Globus pallidus (tissue), 1 donor: Measurements from ENCODE around the gene RNLS.

Experiments used
- DNase-seq: peaks from one replicate; pipeline ENCODE4 v3.0.0-alpha.2; 2015; ENCODE audit warnings: low spot score

RNLS gene

DNA sequence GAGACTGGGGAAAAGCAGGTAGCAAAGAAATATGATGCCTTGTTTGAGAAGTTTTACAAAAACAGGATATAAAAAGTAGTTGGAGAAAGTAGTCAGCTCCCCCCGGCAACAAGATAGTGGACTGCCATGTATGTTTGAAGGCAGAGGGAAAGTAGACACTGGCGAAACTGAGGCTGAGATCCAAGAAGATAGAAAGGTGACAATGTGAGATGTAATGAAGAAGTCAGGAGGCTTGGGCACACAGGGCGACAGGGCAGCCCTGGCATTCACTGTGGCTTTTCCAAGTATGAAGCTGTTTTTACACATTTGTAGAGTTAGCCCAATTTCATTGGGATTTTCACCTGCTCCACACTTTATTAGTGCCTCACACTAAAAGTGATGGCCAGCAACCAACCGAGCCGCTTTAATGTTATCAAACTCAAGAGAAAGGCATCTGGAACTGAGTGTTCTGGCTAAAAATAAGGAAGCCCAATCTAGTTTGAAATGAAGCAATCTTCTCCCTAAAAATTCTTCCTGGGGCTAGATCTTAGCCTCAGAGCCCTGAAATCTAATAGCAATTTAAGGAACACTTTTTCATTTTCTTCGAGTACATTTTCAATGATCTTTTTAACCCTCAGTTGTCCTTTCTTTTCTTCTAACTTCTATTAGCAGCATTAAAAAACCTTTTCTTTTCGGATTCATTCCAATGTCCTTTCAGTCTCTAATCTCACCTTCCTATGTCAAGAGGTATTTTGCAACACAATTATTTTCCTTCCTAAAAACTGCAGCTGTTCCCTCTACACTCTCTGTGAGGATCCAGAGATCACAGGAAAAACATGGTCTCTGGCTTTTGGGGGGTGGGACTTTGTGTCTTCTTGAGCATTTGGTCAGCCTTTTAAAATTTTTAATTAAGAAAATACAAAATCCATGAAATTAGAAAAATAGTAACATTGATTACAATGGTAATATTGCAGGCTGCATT is 108.0 kb downstream of the RNLS start:
- DNase-seq, result no peak

DNA sequence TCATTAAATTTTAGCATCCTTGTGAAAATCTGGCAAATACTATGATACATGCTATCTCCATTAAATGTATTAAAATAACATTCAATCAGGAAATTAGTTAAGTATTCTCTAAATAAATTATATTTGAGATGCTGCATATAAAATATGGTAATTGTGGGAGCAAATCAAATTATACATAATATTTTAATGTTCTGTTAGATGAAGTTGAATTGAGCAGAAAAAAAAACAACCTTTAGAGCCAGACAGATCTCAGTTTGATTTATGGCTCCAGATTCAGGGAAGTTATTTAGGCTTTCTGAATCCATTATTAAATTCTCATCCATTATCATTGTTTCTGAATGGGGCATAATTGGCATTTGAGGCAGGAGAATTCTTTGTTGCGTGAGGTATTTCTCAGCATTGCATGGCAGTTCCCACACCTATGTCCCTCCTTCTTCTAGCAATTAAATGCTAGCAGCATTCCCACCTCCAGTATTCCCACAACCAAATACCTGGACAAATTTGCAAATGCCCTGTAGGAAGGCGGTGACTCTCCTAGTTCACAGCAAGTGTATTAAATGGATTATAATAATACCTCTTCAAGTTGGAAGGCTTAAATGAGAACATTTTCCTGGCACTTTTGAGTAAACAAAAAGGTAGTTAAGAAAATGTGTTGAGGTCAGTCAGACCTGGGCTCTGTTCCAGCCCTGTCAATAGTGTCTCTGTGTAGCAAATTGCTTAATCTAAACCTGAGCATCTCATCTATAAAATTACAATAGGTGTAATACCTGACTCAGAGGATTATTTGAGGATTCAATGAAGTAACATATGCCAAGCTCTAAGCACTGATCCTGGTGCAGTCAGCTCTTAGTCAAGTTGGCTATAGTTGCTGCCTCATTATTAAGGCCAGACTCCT is 108.9 kb downstream of the RNLS start:
- no peak for DNase-seq

DNA sequence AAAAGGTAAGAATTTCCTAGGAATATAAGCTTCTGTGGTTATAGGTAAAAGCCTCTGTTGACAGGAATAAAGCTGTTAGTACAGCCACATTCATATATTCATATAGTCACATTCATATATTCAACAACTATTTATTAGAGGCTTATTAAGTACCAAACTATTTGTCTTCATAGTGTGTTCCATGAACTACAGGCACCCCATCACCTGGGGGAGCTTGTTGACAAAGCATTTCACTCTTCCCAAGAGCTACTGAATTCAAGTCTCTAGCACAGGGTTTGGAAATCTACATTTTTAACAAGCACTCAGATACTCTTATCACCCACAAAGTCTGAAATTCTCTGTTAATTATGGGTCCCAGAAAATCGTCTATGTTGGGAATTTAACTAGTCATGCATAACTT is 110.6 kb downstream of the RNLS start:
- DNase-seq, result no peak

DNA sequence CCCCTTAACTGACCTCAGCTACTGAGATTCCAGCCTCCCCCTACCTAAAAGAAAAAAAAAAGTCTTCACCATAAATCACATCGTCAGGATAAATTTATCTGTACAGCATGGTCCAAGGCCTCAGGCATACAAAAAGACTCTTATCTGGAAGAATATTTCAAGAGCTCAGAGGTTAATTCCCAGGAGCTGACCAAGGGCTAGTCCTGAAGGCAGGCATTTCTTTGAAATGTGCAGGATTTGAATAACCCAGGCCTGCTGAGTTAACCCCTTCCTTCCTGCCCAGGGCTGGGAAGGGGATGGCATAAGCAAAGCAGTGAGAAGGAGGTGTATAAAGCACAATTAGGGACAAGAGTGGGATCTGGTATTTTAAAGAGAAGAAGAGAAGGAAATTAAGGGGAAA is 111.2 kb downstream of the RNLS start:
- no peak for DNase-seq

- no peak for DNase-seq
Observed at GRCh38 chr10:88467835-88468485, 115.2 kb downstream of the RNLS start.

GRCh38 chr10:88466786-88467185 is 116.3 kb downstream of the RNLS start:
- no peak for DNase-seq

DNA sequence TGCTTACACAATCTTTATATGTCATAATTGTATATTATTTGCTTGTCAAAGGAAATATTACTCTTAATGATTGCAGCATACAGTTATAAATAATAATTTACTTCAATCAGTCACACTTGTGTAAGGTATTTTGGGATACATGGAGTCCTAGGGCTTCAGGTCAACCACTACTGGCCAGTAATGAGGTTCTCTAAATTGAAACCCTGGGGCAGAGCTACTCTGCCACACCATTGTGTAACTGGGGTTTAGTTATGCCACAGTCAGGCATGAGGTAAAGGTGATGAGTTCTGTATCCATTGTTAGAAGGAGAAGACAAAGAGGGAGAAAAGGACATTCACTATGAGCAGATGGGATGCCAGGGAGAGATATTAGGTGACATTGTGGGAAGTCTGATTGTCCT is 117.4 kb downstream of the RNLS start:
- DNase-seq, result no peak

GRCh38 chr10:88463811-88464210 is 119.3 kb downstream of the RNLS start:
- no peak for DNase-seq

DNA sequence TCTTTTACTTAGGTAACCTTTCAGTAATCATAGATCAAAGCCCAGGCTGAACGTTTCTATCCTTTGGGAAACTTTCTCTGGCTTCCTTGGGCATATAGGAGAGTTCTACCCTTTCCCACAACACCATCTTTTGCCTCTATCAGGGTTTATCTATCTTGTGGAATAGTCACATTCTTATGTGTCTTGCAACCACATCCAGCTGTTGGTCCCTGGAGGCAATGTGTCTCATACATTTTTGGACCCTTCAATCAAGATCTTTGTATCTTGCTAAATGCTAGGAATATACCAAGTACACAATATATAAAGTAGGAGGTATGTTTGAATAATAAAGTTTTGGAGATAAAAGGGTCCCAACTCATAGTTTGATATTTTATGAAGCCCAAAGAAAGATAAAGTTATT is 121.7 kb downstream of the RNLS start:
- no peak for DNase-seq

- no peak for DNase-seq
Observed at GRCh38 chr10:88459530-88459929, 123.6 kb downstream of the RNLS start.

DNA sequence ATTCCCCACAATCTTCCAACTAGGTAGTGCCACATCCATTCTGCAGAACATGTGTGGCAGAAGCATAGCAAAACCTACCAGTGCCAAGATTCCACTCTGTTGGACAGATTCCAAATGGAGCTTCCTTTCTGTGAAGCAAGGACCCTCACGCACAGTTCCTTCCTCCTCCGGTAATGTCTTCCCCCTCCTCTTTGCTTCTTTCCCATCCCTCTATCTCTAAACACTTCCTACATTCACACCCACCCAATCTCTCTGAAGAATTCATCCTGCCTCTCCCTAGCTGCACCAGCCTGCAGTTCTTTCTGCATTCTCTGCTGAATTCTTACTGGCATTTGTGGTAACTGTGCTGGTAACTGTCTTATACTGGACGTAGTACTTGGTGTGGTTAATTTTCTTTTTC is 124.9 kb downstream of the RNLS start:
- DNase-seq, result no peak

DNA sequence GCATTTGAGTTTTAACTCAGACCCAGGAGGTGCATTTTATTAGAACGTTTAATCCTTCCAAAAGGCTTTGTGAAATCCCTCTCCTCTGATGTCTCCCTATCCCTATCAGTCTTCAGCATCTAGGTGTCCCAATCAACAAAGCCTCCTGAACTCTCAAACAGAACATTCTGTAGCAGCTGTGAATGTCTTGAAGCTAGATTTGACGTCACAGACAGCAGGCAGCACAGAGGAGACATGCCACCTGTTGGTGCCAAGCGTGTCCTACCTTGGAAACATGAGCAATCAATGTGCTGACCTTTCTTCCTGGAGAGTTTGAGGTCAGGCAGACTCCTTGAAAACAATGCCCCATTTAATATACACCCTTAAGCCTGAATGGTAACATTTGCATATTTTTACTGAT is 125.5 kb downstream of the RNLS start:
- DNase-seq, result no peak

DNA sequence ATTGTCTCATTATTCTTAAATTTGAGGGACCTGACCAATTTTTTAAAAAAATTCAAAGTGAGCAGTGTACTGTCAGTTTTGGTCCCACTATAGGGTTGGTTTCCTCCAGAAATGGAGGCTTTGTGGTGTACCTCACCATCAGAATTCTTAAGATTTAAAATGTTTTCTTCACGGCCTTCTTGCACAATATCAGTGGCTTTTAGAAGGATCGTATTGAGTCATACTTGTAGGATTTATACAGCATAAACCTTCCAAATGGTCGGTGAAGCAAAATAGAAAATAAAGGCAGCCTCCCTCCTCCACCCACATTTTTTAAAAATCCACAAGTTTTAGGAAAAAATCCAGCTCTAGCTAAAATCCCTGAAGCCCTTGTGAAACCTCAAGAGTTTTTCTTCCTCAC is 126.4 kb downstream of the RNLS start:
- DNase-seq, result no peak

- no peak for DNase-seq
Observed at GRCh38 chr10:88455831-88456230, 127.3 kb downstream of the RNLS start.

DNA sequence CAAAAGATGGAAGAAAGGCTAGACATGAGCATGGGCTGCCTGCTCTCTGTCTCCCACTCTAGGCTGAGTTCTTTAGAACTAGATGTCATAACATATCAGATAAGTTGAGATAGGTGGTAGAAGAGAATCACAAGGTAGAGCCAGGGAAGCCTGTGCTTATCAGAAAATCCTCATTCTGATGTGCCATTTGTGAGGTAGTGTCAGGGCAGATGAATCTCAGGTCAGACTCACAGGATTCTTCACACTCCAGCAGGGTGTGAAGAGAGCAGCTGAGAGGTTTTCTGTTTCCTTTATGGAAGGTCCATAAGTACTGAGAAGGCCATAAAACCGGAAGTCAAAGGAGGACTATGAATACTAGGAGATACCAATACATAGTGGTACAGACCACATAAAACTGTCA is 132.9 kb downstream of the RNLS start:
- DNase-seq, result no peak

GRCh38 chr10:88442716-88443115 is 140.4 kb downstream of the RNLS start:
- DNase-seq, result no peak

- DNase-seq, result no peak
Observed at GRCh38 chr10:88440541-88440940, 142.6 kb downstream of the RNLS start.

DNA sequence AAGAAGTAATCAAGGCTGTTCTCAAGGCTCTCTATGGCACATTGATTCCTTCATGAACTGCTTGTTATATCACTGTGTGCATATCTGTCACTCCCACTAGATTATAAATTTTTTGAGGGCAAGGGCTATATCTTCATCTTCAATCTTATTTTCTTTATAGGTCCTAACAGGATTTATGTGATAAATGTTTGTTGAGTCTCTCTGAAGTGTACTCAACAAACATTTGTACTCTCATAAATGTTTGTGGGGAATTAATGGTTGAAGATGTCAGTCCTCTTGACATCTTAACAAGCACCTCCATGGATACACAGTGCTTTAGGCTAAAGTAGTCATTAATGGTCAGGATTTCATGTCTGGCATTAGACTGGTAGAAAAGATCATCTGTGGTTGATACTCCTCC is 143.2 kb downstream of the RNLS start:
- DNase-seq, result no peak

GRCh38 chr10:88437411-88437810 is 145.7 kb downstream of the RNLS start:
- DNase-seq, result no peak

- no peak for DNase-seq
Observed at GRCh38 chr10:88433565-88434186, 149.4 kb downstream of the RNLS start.

DNA sequence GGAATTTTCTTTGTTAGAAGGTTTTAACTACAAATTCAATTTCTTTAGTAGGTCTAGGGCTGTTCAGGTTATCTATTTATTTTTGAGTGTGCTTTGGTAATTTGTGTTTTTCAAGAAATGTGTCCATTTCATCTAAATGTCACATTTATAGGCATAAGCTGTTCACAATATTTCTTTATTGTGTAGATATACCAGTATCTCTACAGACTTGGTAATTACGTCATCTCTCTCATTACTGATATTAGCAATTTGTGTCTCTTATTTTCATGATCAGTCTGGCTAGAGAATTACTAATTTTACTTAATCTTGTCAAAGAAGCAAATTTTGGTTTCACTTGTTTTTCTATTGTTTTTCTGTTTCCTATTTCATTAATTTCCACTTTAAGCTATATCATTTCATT is 152.0 kb downstream of the RNLS start:
- no peak for DNase-seq

DNA sequence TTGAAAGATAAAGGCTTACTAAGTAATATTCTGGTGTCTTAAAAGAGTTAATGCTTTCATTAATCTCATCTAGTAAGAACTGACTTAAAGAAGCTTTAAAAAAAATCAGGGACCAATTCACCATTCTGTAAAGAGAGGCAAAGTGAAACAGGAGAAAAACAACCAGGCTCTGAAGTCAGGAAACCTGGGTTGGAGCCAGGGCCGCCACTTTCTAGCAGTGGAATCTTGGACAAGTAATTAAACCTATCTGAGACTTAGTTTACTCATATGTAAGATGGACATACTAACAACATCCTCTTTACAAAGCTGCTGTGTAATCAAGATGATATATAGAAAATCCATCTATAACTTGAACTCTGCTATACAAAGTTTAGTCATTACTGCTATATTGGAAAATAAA is 154.1 kb downstream of the RNLS start:
- no peak for DNase-seq
